COLO668 (cell line): ENCODE results near the gene RETREG3.
"Not testable (repeated sequence)": the region's sequence is repeated elsewhere in the genome, so short reads cannot be mapped to it uniquely, and the experiment has no call there.

Experiments
- DNase-seq: peaks from one replicate; lab custom pipeline; 2025; ENCODE audit not compliant: unreplicated experiment; lab: John Stamatoyannopoulos, UW

Gene RETREG3

GRCh38 chr17:42574463-42574862 lies 34.7 kb downstream of the RETREG3 start:
- DNase-seq: no peak

GRCh38 chr17:42573095-42573494 lies 36.1 kb downstream of the RETREG3 start:
- DNase-seq: no peak

- no peak for DNase-seq
Observed at GRCh38 chr17:42571435-42572225, 37.5 kb downstream of the RETREG3 start.

GRCh38 chr17:42568341-42569111 lies 40.6 kb downstream of the RETREG3 start:
- no peak for DNase-seq

- peak; percentile 93 for DNase-seq
Observed at GRCh38 chr17:42566883-42567573, 42.1 kb downstream of the RETREG3 start, which contains the start of gene MLX. Gene MLX, plus strand, starts transcription at chr17:42567100. Its CDS starts 25 bp downstream, at chr17:42567125.

- no peak for DNase-seq
Observed at GRCh38 chr17:42566215-42566882, 42.8 kb downstream of the RETREG3 start.

GRCh38 chr17:42565523-42566214 lies 43.5 kb downstream of the RETREG3 start:
- no peak for DNase-seq

- DNase-seq: no peak
Observed at GRCh38 chr17:42564815-42565522, 44.2 kb downstream of the RETREG3 start.

GRCh38 chr17:42563950-42564349 lies 45.2 kb downstream of the RETREG3 start:
- no peak for DNase-seq

GRCh38 chr17:42563543-42563942 lies 45.6 kb downstream of the RETREG3 start:
- DNase-seq: peak; percentile 15

GRCh38 chr17:42563143-42563509 lies 46.0 kb downstream of the RETREG3 start:
- DNase-seq: peak; percentile 12

- peak; percentile 27 for DNase-seq
Observed at GRCh38 chr17:42562388-42563142, 46.6 kb downstream of the RETREG3 start.

GRCh38 chr17:42561897-42562387 lies 47.2 kb downstream of the RETREG3 start, which contains the start of gene COASY:
Gene COASY, plus strand, starts transcription at chr17:42562148. Its CDS starts 475 bp downstream, at chr17:42562623.
- peak; percentile 92 for DNase-seq

GRCh38 chr17:42560246-42560645 lies 48.9 kb downstream of the RETREG3 start:
- DNase-seq: no peak

- no peak for DNase-seq
Observed at GRCh38 chr17:42559075-42559474, 50.1 kb downstream of the RETREG3 start.

GRCh38 chr17:42555961-42556617 lies 53.1 kb downstream of the RETREG3 start:
- not testable (repeated sequence) for DNase-seq

GRCh38 chr17:42555122-42555622 lies 54.0 kb downstream of the RETREG3 start:
- no peak for DNase-seq
